ENCODE data around the gene PHLDB3.
"Not testable (repeated sequence)": the region's sequence is repeated elsewhere in the genome, so short reads cannot be mapped to it uniquely, and the experiment has no call there.

PHLDB3 gene

GRCh38 chr19:43504426-43505185, at the start of gene PHLDB3:
PHLDB3 (minus strand) TSS chr19:43504746; CDS start chr19:43504118, 628 bp downstream.
- peak; percentile 29 for DNase-seq (ENCODE audit: low read depth)

- no peak for DNase-seq (ENCODE audit: low read depth)
Observed at GRCh38 chr19:43553656-43554055, 49.1 kb upstream of the PHLDB3 start.

GRCh38 chr19:43552616-43553015, 48.1 kb upstream of the PHLDB3 start:
- no peak for DNase-seq (ENCODE audit: low read depth)

- DNase-seq (ENCODE audit: low read depth) = no peak
Observed at GRCh38 chr19:43552198-43552450, 47.6 kb upstream of the PHLDB3 start.

- no peak for DNase-seq (ENCODE audit: low read depth)
Observed at GRCh38 chr19:43551399-43552197, 47.1 kb upstream of the PHLDB3 start.

GRCh38 chr19:43548706-43549105, 44.2 kb upstream of the PHLDB3 start:
- DNase-seq (ENCODE audit: low read depth) = no peak

- DNase-seq (ENCODE audit: low read depth) = not testable (repeated sequence)
Observed at GRCh38 chr19:43547926-43548325, 43.4 kb upstream of the PHLDB3 start.

- no peak for DNase-seq (ENCODE audit: low read depth)
Observed at GRCh38 chr19:43546581-43546980, 42.0 kb upstream of the PHLDB3 start.

GRCh38 chr19:43545981-43546380, 41.4 kb upstream of the PHLDB3 start:
- no peak for DNase-seq (ENCODE audit: low read depth)

- DNase-seq (ENCODE audit: low read depth) = no peak
Observed at GRCh38 chr19:43545276-43545675, 40.7 kb upstream of the PHLDB3 start.

- DNase-seq (ENCODE audit: low read depth) = no peak
Observed at GRCh38 chr19:43544077-43544476, 39.5 kb upstream of the PHLDB3 start.

GRCh38 chr19:43541920-43542650, 37.5 kb upstream of the PHLDB3 start:
- no peak for DNase-seq (ENCODE audit: low read depth)

- DNase-seq (ENCODE audit: low read depth) = no peak
Observed at GRCh38 chr19:43540381-43540780, 35.8 kb upstream of the PHLDB3 start.

GRCh38 chr19:43538922-43539321, 34.4 kb upstream of the PHLDB3 start:
- DNase-seq (ENCODE audit: low read depth) = no peak

GRCh38 chr19:43534816-43535761, 30.5 kb upstream of the PHLDB3 start:
- DNase-seq (ENCODE audit: low read depth) = no peak

GRCh38 chr19:43534305-43534815, 29.8 kb upstream of the PHLDB3 start:
- DNase-seq (ENCODE audit: low read depth) = no peak

- DNase-seq (ENCODE audit: low read depth) = peak; percentile 82
Observed at GRCh38 chr19:43533546-43534304, 29.2 kb upstream of the PHLDB3 start.

GRCh38 chr19:43532962-43533545, 28.5 kb upstream of the PHLDB3 start, which contains the start of gene ZNF575:
ZNF575 (plus strand) TSS chr19:43533188; CDS start chr19:43534423, 1,235 bp downstream.
- DNase-seq (ENCODE audit: low read depth) = peak; percentile 74

- DNase-seq (ENCODE audit: low read depth) = no peak
Observed at GRCh38 chr19:43532571-43532961, 28.0 kb upstream of the PHLDB3 start.

Measured in activated T-helper 9 cell treated with anti-CD3 and anti-CD28 coated beads, Interleukin-2, amount 50 U/mL, for 16 hours (primary cell).